Colonic mucosa (tissue), 4 donors: ENCODE measurements around the gene C17orf114. TPM values are rescaled to one million over a fixed set of nuclear protein-coding genes. Genes with fewer than 3 reads are reported as not detected.

Experiments
- DNase-seq: peaks from one replicate; pipeline ENCODE4 v3.0.0-alpha.2; 2020
- H3K27ac ChIP-seq: fragments of 200-600 bp; one replicate; pipeline ENCODE4 v1.8.0; 2021
- H3K27me3 ChIP-seq: fragments of 200-600 bp; one replicate; pipeline ENCODE4 v1.8.0; 2021
- H3K36me3 ChIP-seq: fragments of 200-600 bp; one replicate; pipeline ENCODE4 v1.8.0; 2021
- H3K4me1 ChIP-seq: fragments of 200-600 bp; one replicate; pipeline ENCODE4 v1.8.0; 2021; ENCODE audit warnings: mild to moderate bottlenecking
- H3K4me3 ChIP-seq: fragments of 200-600 bp; one replicate; pipeline ENCODE4 v1.8.0; 2021
- H3K9ac ChIP-seq, 2 donors: one replicate each; pipeline ENCODE4 v1.7.0; 2013; ENCODE audit warnings: control low read depth in 2 of 2, low read depth in 2 of 2, low read length in 2 of 2
- H3K9me3 ChIP-seq: fragments of 200-600 bp; one replicate; pipeline ENCODE4 v1.8.0; 2021
- CTCF ChIP-seq: fragments of 200-600 bp; IDR thresholded peaks from one replicate; pipeline ENCODE4 v1.8.0; 2022; ENCODE audit warnings: antibody characterized with exemption, mild to moderate bottlenecking
- intact Hi-C: fragments of 100-400 bp; cut with DNase I; formaldehyde crosslinking; loops from one replicate; pipeline ENCODE4 v1.14.1; 2022
- total RNA-seq, 2 donors: library from RNA; stranded (reverse); fragmentation: NEBNext Ultra II Directional in 1 of 2; extraction: Animal tissue kit (Norgen Biotek cat#: 25700) in 1 of 2; gene quantifications; one replicate each; pipeline ENCODE4 v1.2.1, GENCODE V29; 2021
- donor health status: healthy.
- donor health status: DM: no; HTN: no; CAD: no.
- donor health status: DM: no; HTN: no; CAD: no.

Gene C17orf114

GRCh38 chr17:4766201-4766600 lies 35.9 kb downstream of the C17orf114 start:
- Histone ChIP-seq H3K27me3 (no peaks in the 10 kb centered on the region), H3K9me3 (no peaks in the 10 kb centered on the region), H3K4me3 (no peak overlapping the region), H3K27ac (no peak overlapping the region), H3K4me1 (no peaks in the 10 kb centered on the region), H3K9ac (no peak overlapping the region), H3K36me3 (no peaks in the 10 kb centered on the region)
- intact Hi-C loops, result no loop called here
- TF ChIP-seq CTCF, result no peak
- DNase-seq, result no peak

- Histone ChIP-seq H3K27ac (no peak overlapping the region), H3K9me3 (no peaks in the 10 kb centered on the region), H3K4me3 (no peak overlapping the region), H3K36me3 (no peaks in the 10 kb centered on the region), H3K9ac (no peak overlapping the region), H3K27me3 (no peaks in the 10 kb centered on the region), H3K4me1 (no peaks in the 10 kb centered on the region)
- intact Hi-C loops, result no loop called here
- TF ChIP-seq CTCF, result no peak
- DNase-seq, result no peak
Measured at GRCh38 chr17:4764595-4764994, 37.5 kb downstream of the C17orf114 start.

- DNase-seq, result no peak
- intact Hi-C loops, result no loop called here
- Histone ChIP-seq H3K9me3 (no peaks in the 10 kb centered on the region), H3K4me3 (no peak overlapping the region), H3K9ac (no peak overlapping the region), H3K27ac (no peak overlapping the region), H3K36me3 (no peaks in the 10 kb centered on the region), H3K4me1 (no peaks in the 10 kb centered on the region), H3K27me3 (no peaks in the 10 kb centered on the region)
- TF ChIP-seq CTCF, result no peak
Measured at GRCh38 chr17:4759776-4760236, 42.3 kb downstream of the C17orf114 start.

- intact Hi-C loops, result no loop called here
- no peak for TF ChIP-seq CTCF
- no peak overlapping the region for H3K27ac ChIP-seq
- H3K4me1 ChIP-seq, result no peaks in the 10 kb centered on the region
- no peaks in the 10 kb centered on the region for H3K9me3 ChIP-seq
- no peak overlapping the region for H3K9ac ChIP-seq
- H3K27me3 ChIP-seq, result no peaks in the 10 kb centered on the region
- DNase-seq, result no peak
- no peaks in the 10 kb centered on the region for H3K36me3 ChIP-seq
- no peak overlapping the region for H3K4me3 ChIP-seq
Measured at GRCh38 chr17:4753392-4753791, 48.7 kb downstream of the C17orf114 start.

- no peak overlapping the region for H3K9ac ChIP-seq
- DNase-seq, result no peak
- no peak overlapping the region for H3K27ac ChIP-seq
- H3K27me3 ChIP-seq, result no peaks in the 10 kb centered on the region
- intact Hi-C loops, result no loop called here
- H3K4me3 ChIP-seq, result no peak overlapping the region
- no peaks in the 10 kb centered on the region for H3K4me1 ChIP-seq
- TF ChIP-seq CTCF, result no peak
- no peaks in the 10 kb centered on the region for H3K36me3 ChIP-seq
- H3K9me3 ChIP-seq, result no peaks in the 10 kb centered on the region
Measured at GRCh38 chr17:4751932-4752331, 50.2 kb downstream of the C17orf114 start.

Other genes with a start within 250 kb of the C17orf114 start
- gene MYBBP1A, start 246.9 kb downstream of the C17orf114 start, total RNA-seq, result 10 to 100 TPM; 21.4 to 58.7 TPM
- gene GGT6, start 241.8 kb downstream of the C17orf114 start, total RNA-seq, result 100 to 1,000 TPM; 158 to 163 TPM
- under 1 TPM in 1 of 2 donors, not detected in 1; 0.27 TPM for gene SMTNL2, start 217.8 kb downstream of the C17orf114 start, total RNA-seq
- under 1 TPM in 1 of 2 donors, not detected in 1; 0.13 TPM for gene ALOX15, start 160.7 kb downstream of the C17orf114 start, total RNA-seq
- gene PELP1, start 98.2 kb downstream of the C17orf114 start, total RNA-seq, result 10 to 100 TPM; 24.8 to 66.4 TPM
- gene ARRB2, start 91.7 kb downstream of the C17orf114 start, total RNA-seq, result 10 to 100 TPM; 41.0 to 42.8 TPM
- gene MED11, start 70.9 kb downstream of the C17orf114 start, total RNA-seq, result 10 to 100 TPM; 21.3 to 28.0 TPM
- 1 to 10 TPM in 1 of 2 donors, under 1 TPM in 1; 0.89 to 1.2 TPM for gene ZMYND15, start 62.5 kb downstream of the C17orf114 start, total RNA-seq
- 10 to 100 TPM; 41.8 to 44.1 TPM for gene CXCL16, start 62.4 kb downstream of the C17orf114 start, total RNA-seq
- gene TM4SF5, start 30.4 kb downstream of the C17orf114 start, total RNA-seq, result 10 to 100 TPM; 15.1 to 37.7 TPM
- 1 to 10 TPM in 1 of 2 donors, under 1 TPM in 1; 0.91 to 2.0 TPM for gene VMO1, start 16.0 kb downstream of the C17orf114 start, total RNA-seq
- under 1 TPM; 0.35 to 0.40 TPM for gene GLTPD2, start 13.4 kb downstream of the C17orf114 start, total RNA-seq
- 100 to 1,000 TPM in 1 of 2 donors, 10 to 100 TPM in 1; 97.5 to 171 TPM for gene PSMB6, start 6.2 kb downstream of the C17orf114 start, total RNA-seq
- gene PLD2, start 4.8 kb upstream of the C17orf114 start, total RNA-seq, result 10 to 100 TPM; 18.8 to 28.3 TPM
- 100 to 1,000 TPM; 172 to 215 TPM for gene MINK1, start 31.0 kb upstream of the C17orf114 start, total RNA-seq
- gene C17orf107, start 97.2 kb upstream of the C17orf114 start, total RNA-seq, result 1 to 10 TPM in 1 of 2 donors, under 1 TPM in 1; 0.74 to 1.8 TPM
- 1 to 10 TPM in 1 of 2 donors, not detected in 1; 1.1 TPM for gene CHRNE, start 100.8 kb upstream of the C17orf114 start, total RNA-seq
- not detected for gene GP1BA, start 129.9 kb upstream of the C17orf114 start, total RNA-seq
- gene SLC25A11, start 137.7 kb upstream of the C17orf114 start, total RNA-seq, result 100 to 1,000 TPM in 1 of 2 donors, 10 to 100 TPM in 1; 73.1 to 116 TPM
- 100 to 1,000 TPM in 1 of 2 donors, 10 to 100 TPM in 1; 92.1 to 120 TPM for gene RNF167, start 137.9 kb upstream of the C17orf114 start, total RNA-seq
- 1,000 to 10,000 TPM in 1 of 2 donors, 100 to 1,000 TPM in 1; 839 to 1,278 TPM for gene PFN1, start 146.2 kb upstream of the C17orf114 start, total RNA-seq
- 10 to 100 TPM in 1 of 2 donors, 1 to 10 TPM in 1; 3.8 to 17.6 TPM for gene ENO3, start 148.8 kb upstream of the C17orf114 start, total RNA-seq
- gene SPAG7, start 165.5 kb upstream of the C17orf114 start, total RNA-seq, result 10 to 100 TPM; 47.7 to 56.4 TPM
- 10 to 100 TPM; 39.8 to 52.6 TPM for gene CAMTA2, start 185.3 kb upstream of the C17orf114 start, total RNA-seq
- gene INCA1, start 195.2 kb upstream of the C17orf114 start, total RNA-seq, result 1 to 10 TPM; 1.6 to 4.2 TPM
- gene KIF1C, start 195.6 kb upstream of the C17orf114 start, total RNA-seq, result 100 to 1,000 TPM; 195 to 291 TPM
- 1 to 10 TPM; 1.7 to 2.6 TPM for gene SLC52A1, start 233.1 kb upstream of the C17orf114 start, total RNA-seq